SK-N-DZ (cell line): Measurements from ENCODE around the gene SEZ6.
A peak's percentile ranks its signal among the peaks of the same experiment; 100 is the strongest.

Source experiments
- DNase-seq: peaks from one replicate; pipeline ENCODE4 v3.0.0-alpha.2; 2015; ENCODE audit warnings: low spot score

SEZ6 gene

GRCh38 chr17:29038085-29038795 lies 32.4 kb upstream of the SEZ6 start:
- DNase-seq = peak; percentile 37

- no peak for DNase-seq
These were observed 31.9 kb upstream of the SEZ6 start for GRCh38 chr17:29037739-29038084.

GRCh38 chr17:29036584-29036983 lies 30.8 kb upstream of the SEZ6 start:
- DNase-seq = no peak

- DNase-seq = no peak
These were observed 28.7 kb upstream of the SEZ6 start for GRCh38 chr17:29034510-29034909.

- DNase-seq = no peak
These were observed 27.0 kb upstream of the SEZ6 start for GRCh38 chr17:29032857-29033197.

- DNase-seq = no peak
These were observed 26.4 kb upstream of the SEZ6 start for GRCh38 chr17:29032013-29032856.

- no peak for DNase-seq
These were observed 25.7 kb upstream of the SEZ6 start for GRCh38 chr17:29031488-29031887.

GRCh38 chr17:29024316-29024952 lies 18.6 kb upstream of the SEZ6 start:
- DNase-seq = no peak

GRCh38 chr17:29022074-29022473 lies 16.2 kb upstream of the SEZ6 start:
- DNase-seq = no peak

GRCh38 chr17:29021226-29021625 lies 15.4 kb upstream of the SEZ6 start:
- no peak for DNase-seq

- no peak for DNase-seq
These were observed 14.7 kb upstream of the SEZ6 start for GRCh38 chr17:29020576-29020975.

- DNase-seq = no peak
These were observed 13.8 kb upstream of the SEZ6 start for GRCh38 chr17:29019475-29020181.

- no peak for DNase-seq
These were observed 13.1 kb upstream of the SEZ6 start for GRCh38 chr17:29018788-29019474.

GRCh38 chr17:29016345-29017210 lies 10.7 kb upstream of the SEZ6 start:
- no peak for DNase-seq

- no peak for DNase-seq
These were observed 8.9 kb upstream of the SEZ6 start for GRCh38 chr17:29014716-29015115.

GRCh38 chr17:29012535-29012934 lies 6.7 kb upstream of the SEZ6 start:
- no peak for DNase-seq

GRCh38 chr17:29010586-29010985 lies 4.8 kb upstream of the SEZ6 start:
- DNase-seq = no peak

GRCh38 chr17:29010129-29010528 lies 4.3 kb upstream of the SEZ6 start:
- DNase-seq = no peak

- DNase-seq = no peak
These were observed 2.8 kb upstream of the SEZ6 start for GRCh38 chr17:29008591-29008990.

GRCh38 chr17:29007860-29008455 lies 2.1 kb upstream of the SEZ6 start:
- peak; percentile 54 for DNase-seq
